Frontal cortex (tissue), 1 donor: Measurements from ENCODE around the gene GOLT1A. TPM values are rescaled to one million over a fixed set of nuclear protein-coding genes. Genes with fewer than 3 reads are reported as not detected.

Experiments
- total RNA-seq: library from RNA; depleted of rRNA; stranded (reverse); fragments of >200 nt; gene quantifications from one replicate; pipeline ENCODE4 v1.2.3, GENCODE V29; 2014

The GOLT1A gene
- total RNA-seq, 1 donor from 2014 or later: 0.41 TPM

Other genes starting within 250 kb of the GOLT1A start
- 1.6 TPM for gene SOX13, start 140.9 kb downstream of the GOLT1A start, total RNA-seq
- gene ETNK2, start 61.9 kb downstream of the GOLT1A start, total RNA-seq: 31.0 TPM
- gene REN, start 47.7 kb downstream of the GOLT1A start, total RNA-seq: not detected
- gene KISS1, start 17.5 kb downstream of the GOLT1A start, total RNA-seq: not detected
- 11.0 TPM for gene PLEKHA6, start 145.9 kb upstream of the GOLT1A start, total RNA-seq
- gene PPP1R15B, start 197.8 kb upstream of the GOLT1A start, total RNA-seq: 42.4 TPM